Stimulated activated CD4-positive, alpha-beta T cell treated with anti-CD3 and anti-CD28 coated beads, Interleukin-2, amount 100 ng/mL, for 4 hours (primary cell): ENCODE data around the gene PARP14.
"Not testable (repeated sequence)": the region's sequence is repeated elsewhere in the genome, so short reads cannot be mapped to it uniquely, and the experiment has no call there.

Source experiments
- DNase-seq: peaks from one replicate; pipeline ENCODE4 v3.0.0-alpha.2; 2020; ENCODE audit warnings: low read depth

Gene PARP14

DNA sequence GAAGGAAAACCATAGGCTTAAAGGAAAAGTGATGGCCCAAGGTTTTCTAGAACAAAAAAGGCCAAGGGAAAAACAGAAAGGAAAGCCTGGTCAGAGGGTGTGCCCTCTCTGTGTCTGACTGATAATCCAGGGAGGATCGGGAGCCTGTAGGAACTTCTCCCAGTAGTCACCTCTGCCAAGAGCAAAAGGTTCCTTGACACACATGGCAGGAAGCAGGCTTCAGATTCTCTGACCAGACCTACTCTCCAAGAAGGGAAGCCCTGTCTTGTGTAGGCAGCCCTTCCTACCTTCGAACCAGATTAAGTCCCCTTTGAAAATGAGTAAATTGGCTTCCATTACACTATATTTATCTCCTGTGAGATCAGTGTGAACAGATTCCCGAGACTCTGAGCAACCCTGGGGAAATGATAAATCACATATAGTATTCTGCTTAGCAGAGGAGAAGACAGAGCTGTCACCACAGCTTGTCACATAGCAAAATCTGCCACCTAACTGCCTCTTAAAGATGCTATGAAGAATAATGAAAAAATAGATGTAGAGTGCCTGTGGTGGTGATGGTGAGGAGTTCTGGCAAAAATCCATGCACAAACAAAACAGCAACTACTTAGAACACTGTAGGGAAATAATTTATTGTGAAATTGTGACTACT lies 38.8 kb downstream of the PARP14 start:
- DNase-seq = no peak

DNA sequence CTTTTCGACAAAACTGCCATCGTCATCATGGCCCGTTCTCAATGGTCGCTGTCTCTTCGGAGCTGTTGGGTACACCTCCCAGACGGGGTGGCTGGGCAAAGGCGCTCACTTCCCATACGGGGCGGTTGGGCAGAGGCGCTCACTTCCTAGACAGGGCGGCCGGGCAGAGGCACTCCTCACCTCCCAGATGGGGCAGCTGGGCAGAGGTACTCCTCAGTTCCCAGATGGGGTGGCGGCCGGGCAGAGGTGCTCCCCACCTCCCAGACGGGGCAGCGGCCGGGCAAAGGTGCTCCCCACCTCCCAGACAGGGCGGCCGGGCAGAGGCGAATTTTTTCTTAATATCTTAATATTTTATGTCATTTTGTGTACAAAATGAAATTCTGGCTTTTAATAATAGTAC lies 44.5 kb downstream of the PARP14 start:
- DNase-seq = no peak

DNA sequence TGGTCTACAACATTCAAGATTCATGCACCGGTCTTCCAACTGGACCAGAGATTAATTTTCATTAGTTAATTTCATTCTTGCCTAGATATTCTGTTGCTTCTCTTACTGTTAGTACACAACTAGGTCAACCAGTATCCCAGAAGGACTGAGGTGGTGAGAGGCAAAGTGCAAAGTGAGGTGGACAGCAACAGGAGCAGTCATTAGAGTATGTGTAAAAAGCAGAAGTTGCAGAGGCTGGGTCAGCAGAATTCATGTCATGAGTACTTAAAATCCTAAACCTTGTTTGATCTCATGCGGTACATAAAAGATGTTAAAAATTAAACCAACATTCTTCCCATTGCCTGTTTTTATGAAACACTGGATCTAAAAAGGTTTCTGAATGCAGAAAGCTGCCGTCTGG lies 46.7 kb downstream of the PARP14 start:
- no peak for DNase-seq

DNA sequence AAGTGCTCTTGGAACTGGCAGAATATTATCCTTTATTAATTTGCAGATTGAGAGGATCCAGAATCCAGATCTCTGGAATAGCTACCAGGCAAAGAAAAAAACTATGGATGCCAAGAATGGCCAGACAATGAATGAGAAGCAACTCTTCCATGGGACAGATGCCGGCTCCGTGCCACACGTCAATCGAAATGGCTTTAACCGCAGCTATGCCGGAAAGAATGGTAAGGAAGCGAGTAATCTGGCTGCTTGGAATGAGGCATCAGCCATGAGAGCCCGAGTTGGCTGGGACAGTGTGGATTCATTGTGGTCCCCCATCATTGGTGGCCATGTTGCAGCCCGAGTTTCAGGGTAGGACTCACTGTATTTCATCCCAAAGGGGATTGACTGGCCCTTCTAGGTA lies 47.1 kb downstream of the PARP14 start:
- DNase-seq = no peak

DNA sequence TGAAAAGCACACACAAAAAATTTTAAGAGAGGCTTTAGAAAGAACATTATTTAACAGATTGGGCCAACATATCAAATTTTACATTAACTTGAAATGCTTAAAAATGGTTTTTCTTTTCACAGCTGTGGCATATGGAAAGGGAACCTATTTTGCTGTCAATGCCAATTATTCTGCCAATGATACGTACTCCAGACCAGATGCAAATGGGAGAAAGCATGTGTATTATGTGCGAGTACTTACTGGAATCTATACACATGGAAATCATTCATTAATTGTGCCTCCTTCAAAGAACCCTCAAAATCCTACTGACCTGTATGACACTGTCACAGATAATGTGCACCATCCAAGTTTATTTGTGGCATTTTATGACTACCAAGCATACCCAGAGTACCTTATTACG lies 47.5 kb downstream of the PARP14 start:
- no peak for DNase-seq

DNA sequence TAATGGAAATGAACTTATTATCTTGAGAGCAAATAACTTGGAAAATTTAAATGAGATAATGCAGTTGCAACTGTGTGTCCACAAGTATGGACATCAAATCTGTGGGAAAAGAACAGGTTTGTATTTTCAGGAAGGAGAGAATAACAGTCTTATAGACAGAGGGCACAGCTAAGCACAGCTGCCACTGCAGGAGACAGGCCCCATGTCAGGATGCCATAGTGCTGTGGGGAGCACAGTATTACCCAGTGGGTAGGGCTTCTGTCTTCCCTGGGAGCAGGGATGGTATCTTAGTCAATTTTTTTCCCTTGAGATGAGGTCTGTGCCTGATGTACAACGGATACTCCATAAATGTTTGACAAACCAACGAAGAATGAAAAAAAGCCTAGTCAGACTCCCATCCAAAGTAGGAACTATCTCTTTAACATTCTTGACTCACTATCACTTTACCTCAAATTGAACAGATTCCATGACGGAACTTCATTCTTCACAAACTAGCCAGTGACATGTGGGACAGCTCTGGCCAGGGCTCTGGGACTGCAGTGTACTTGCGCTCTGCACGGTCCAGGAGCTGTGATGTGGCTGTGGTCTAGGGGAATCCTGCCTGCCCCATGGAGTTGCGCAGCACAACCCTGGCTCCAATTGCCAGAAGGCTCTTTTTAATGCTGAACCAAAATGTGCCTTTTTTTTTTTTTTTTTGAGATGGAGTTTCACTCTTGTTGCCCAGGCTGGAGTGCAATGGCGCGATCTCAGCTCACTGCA lies 48.3 kb downstream of the PARP14 start:
- DNase-seq = no peak

DNA sequence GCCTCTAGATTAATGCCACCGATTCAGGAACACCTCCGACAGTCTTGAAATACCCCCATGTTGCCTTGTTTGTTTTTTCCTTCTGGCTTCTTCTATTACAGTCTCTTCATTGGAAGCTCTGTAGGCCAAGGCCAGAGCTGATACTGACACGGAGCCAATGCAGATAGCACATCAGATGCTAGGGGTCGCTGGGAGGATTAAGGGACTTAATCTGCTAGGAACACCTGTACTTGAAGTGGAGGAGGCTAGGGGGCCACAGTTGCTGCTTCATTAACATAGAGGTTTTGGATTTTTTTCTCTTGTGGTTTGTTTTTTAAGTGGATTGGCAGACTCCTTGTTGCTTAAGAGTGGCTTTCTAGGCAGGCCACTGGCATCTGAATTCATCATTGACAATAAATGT lies 49.6 kb downstream of the PARP14 start:
- DNase-seq = no peak

DNA sequence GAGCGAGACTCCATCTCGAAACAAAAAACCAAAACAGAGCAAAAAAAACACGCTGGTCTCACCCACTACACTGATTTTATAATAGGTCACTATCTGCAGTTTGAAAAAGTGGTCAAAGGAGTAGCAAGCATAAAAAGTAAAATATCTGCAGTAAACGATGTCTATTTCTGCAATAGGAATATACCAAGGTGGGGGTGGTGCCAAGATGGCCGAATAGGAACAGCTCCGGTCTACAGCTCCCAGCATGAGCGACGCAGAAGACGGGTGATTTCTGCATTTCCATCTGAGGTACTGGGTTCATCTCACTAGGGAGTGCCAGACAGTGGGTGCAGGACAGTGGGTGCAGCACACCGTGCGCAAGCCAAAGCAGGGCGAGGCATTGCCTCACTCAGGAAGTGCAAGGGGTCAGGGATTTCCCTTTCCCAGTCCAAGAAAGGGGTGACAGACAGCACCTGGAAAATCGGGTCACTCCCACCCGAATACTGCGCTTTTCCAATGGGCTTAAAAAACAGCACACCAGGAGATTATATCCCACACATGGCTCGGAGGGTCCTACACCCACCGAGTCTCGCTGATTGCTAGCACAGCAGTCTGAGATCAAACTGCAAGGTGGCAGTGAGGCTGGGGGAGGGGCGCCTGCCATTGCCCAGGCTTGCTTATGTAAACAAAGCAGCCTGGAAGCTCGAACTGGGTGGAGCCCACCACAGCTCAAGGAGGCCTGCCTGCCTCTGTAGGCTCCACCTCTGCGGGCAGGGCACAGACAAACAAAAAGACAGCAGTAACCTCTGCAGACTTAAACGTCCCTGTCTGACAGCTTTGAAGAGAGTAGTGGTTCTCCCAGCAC lies 52.3 kb downstream of the PARP14 start:
- DNase-seq = not testable (repeated sequence)

DNA sequence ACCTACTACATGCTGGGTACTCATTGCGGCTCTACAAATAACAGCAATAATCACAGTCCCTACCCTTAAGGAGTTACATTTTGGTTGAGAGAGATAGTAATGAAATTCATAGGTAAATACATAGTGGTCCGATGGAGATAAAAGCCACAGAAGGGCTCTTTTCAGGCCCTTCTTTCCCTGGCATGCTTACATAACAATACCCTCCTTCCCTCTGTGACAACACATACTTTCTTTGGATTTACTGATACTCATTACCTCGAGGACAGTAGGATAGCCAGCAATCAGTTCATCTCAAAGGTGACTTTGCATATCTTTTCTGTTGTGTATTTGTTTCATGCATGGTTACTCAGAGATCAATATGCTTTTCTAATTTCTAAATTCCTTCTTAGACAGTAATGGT lies 58.5 kb downstream of the PARP14 start:
- no peak for DNase-seq

DNA sequence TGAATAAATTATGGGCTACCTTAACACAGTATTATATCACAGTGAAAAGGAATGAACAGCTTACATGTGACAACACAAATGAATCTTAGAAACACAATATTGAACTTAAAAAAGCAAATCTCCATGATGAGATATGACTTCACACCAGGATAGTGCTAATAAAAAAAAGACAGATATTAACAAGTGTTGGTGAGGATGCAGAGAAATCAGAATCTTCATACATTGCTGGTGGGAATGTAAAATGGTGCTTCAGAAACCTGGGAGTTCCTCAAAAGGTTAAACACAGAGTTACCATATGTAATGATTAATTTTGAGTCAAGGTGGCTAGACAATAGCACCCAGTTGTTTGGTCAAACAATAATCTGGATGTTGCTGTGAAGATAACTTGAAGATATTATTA lies 61.6 kb downstream of the PARP14 start:
- DNase-seq = no peak

DNA sequence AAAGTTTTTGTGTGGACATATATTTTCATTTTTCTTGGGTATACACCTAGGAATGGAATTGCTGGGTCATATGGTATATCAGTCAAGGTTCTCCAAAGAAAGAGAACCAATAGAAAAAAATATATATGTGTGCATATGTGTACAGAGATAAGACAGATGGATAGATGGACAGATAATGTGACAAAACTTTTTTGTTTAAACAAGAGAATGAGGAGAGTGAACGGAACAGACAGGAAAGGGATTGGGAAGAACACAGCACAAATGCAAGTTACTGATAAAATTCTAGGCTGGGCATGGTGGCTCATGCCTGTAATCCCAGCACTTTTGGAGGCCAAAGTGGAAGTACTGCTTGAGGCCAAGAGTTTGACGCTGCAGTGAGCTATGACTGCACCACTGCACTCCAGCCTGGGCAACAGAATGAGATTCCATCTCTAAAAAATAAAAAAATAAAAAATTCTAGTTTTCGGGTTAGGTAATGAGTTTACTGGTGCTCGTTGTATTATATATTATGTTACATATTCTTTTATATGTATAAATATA lies 63.0 kb downstream of the PARP14 start:
- no peak for DNase-seq

DNA sequence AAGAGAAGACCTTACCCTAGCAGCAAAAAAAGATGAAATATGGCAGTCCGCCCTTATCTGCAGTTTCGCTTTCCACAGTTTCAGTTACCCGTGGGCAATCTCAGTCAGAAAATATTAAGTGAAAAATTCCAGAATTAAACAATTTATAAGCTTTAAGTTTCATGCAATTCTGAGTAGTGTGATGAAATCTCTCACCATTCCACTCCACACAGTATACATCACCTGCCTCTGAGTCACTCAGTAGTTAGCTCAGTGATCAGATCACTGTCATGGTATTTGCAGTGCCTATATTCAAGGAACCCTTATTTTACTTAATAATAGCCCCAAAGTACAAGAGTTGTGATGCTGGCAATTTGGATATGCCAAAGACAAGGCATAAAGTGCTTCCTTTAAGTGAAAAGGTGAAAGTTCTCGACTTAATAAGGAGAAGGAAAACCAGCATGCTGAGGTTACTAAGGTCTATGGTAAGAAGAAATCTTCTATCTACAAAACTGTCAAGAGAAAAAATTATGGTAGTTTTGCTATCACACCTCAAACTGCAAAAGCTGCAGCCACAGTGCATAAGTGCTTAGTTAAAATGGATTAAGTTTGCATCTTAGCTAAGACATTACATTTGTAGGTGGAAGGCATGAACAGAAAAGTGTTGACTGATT lies 64.9 kb downstream of the PARP14 start:
- DNase-seq = no peak

DNA sequence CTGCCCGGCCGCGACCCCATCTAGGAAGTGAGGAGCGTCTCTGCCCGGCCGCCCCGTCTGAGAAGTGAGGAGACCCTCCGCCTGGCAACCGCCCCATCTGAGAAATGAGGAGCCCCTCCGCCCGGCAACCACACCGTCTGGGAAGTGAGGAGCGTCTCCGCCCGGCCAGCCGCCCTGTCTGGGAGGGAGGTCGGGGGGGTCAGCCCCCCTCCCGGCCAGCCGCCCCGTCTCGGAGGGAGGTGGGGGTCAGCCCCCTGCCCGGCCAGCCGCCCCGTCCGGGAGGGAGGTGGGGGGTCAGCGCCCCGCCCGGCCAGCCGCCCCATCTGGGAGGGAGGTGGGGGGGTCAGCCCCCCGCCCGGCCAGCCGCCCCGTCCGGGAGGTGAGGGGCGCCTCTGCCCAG lies 66.7 kb downstream of the PARP14 start:
- not testable (repeated sequence) for DNase-seq

DNA sequence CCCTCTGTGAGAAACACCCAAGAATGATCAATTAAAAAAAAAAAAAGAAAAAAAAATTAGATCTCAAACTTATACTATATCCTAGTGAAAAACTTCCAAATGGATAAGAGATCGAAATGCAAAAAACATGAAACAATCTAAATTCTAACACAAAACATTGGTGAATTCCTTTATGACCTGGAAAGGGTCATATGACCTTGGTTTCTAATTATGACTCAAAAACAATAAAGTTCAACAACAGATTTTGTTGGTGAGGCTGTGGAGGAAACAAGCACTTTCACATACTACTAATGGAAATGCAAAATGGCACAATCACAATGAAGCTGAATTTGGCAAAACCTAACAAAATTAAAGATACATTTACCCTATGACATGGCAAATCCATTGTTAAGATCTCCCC lies 67.7 kb downstream of the PARP14 start:
- no peak for DNase-seq

DNA sequence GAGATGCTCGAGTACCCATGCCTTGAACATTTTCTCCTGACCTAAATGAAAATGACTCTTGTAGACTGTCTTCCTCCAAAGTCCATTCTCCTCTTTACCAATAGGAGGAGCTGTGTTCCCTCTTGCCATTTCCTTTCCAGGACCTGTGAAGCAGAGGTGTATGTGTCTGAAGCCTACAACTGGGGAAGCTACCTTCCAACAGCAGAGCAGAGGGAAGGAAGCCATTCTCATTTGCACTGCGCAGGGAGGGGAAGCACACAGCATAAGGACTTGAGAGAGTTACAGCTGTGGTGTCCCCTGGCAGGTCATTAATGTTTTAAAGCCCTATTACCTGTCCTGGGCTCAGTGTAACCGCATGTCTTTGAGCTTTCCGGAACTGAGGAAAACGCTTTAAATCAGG lies 74.3 kb downstream of the PARP14 start:
- DNase-seq = no peak

DNA sequence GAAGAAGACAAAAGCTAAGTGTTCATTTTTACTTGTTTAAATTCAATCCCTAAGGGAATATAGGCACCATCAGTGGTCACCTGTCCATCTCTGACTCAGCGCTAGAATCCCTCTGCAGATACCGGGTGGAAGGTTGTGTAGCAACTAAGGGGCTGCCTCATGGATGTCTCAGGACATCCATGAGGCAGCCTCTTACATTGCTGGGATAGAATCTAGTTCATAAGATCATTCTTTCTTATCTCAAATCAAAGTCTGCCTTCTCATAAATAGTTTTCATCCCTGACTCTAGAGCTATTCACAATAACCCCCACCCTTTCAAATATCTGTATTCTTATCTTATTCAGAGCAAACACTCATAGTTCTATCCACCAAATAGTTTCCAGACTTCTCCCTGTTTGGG lies 74.9 kb downstream of the PARP14 start:
- DNase-seq = no peak

DNA sequence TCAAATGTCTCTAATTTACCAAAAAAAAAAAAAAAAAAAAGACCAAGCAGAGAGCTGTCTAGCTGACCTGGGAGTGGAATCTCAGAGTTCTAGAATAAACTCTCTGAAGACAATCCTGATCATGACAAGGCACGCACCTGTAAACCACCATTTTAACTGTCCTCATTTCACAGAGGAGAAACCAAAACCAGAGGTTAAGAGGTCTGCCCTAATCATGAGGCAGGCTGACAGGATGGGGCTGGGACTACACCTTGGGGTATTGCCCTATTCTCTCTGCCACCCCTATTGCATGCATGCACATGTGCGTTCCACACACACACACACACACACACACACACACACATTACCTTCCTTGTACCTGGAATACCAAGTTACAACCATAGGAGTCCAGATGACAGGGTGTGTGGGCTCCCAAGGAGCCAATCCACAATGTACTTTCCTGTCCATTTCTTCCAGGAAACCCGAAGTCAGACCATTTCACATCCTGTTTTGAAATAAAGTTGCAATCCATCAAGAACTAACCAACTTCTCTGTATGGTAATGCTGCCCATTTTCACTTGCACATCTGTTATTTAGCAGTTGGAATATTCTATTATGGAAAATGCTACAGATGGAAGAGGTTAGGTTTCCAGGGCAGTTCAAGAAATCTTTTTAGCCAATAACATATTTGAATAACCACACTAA lies 78.4 kb downstream of the PARP14 start:
- no peak for DNase-seq

DNA sequence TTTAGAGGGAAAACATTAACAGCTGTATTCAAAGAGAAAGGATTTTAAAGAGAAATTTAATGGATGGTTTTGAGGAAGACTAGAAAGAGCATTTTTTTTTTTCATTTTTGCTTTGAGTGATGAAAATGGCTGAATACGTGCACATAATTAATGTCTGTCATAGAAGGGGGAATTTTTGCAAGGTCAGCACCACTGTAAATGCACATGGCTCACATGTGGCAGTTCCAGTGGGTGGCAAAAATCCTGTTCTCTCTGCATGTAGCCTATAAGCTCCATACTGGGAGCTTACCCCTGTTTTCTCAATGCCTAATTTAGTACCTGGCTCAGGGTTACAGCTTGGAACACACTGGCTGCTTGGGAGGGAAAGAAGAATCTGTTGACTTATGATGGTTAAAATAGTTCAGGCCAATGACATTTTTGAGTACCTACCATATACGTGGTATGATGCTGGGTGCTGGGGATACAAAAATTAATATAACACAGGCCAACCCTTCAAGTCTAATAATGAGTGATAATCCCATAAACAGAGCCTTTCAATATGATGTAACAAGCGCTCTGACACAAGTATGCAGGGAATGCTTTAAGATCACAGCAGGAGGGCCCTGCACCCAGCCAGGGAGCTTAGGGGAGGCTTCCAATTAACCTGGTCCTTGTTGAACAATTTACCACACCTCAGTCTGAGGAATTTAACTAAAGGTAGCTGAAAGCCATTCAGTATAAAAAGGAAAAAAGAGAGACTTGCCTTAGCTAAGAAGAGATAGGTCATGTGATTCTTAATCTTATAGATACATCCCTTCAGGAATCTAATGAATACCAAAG lies 80.0 kb downstream of the PARP14 start:
- no peak for DNase-seq

DNA sequence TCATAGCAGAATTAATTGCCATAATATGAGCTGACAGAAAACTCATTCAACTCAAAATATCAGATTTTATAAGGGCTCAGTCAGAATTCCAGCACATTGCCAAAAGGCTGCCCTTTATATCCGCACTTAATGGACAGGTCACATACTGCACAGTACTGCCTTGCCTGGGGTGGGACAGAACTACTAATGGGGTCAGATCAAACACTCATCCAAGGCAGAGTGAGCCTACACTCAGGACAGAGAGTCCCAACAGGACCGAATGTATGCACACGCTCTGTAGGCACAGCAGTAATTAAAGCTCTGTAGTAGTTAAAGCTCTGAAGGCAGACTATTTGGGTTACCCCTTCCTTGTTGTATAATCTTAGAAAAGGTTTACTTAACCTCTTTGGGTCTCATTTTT lies 85.8 kb downstream of the PARP14 start:
- no peak for DNase-seq

DNA sequence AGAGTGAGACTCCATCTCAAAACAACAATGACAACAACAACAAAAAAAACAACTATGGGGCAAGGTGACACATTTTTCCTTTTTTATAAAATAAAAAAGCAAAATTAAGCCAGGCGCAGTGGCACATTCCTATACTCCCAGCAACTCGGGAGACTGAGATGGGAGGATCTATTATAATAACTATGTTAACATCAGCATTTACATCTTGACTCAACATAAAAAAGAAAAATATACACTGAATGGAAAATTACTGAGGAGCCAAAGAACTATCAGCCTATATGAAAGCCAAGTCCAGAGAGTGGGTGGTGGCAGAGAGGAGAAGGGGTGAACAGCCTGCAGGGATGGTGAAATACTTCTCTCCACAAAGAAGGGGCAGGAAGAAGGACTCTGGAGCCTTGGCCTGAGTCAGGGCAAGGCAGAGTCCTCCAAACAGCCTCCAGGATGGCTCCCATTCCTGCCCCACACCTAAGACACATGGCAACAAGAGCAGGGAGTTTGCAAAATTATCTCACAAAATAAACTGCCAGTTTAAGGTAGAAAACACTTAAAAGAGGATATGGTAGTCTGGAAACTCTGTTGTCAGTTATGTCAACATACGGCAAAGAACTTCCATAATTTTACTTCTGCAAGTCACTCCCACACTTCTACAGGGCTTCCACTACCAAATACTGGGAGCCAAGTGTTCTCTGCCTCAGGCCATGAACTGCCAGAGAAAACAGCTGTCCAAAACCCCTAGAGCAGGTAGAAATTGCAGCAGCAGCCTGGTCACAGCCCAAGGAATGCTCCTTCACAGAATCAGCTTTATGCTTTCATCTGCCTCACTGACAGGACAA lies 87.1 kb downstream of the PARP14 start:
- DNase-seq = no peak
